OCI-LY3 (cell line): ENCODE data around the gene ECE2.

Experiments used
- CTCF ChIP-seq: fragments of 200-600, 300-600 bp; sonication (generic); IDR thresholded peaks from 2 replicates; pipeline ENCODE4 v1.5.1; 2014; ENCODE audit warnings: antibody characterized with exemption, low read length, low read depth
- EZH2phosphoT487 ChIP-seq: fragments of 200-600 bp; shearing (Covaris generic); IDR thresholded peaks from 2 replicates; pipeline ENCODE4 v1.6.1; 2018; ENCODE audit warnings: antibody characterized with exemption, mixed run types, low read depth

GRCh38 chr3:184314700-184315542 is 39.1 kb downstream of the ECE2 start:
- TF ChIP-seq CTCF (no peak), EZH2phosphoT487 (no peak)
